OCI-LY3 (cell line): Measurements from ENCODE around the gene PLA1A.

ENCODE experiments used
- CTCF ChIP-seq: fragments of 200-600, 300-600 bp; sonication (generic); IDR thresholded peaks from 2 replicates; pipeline ENCODE4 v1.5.1; 2014; ENCODE audit warnings: antibody characterized with exemption, low read length, low read depth
- EZH2phosphoT487 ChIP-seq: fragments of 200-600 bp; shearing (Covaris generic); IDR thresholded peaks from 2 replicates; pipeline ENCODE4 v1.6.1; 2018; ENCODE audit warnings: antibody characterized with exemption, mixed run types, low read depth

DNA sequence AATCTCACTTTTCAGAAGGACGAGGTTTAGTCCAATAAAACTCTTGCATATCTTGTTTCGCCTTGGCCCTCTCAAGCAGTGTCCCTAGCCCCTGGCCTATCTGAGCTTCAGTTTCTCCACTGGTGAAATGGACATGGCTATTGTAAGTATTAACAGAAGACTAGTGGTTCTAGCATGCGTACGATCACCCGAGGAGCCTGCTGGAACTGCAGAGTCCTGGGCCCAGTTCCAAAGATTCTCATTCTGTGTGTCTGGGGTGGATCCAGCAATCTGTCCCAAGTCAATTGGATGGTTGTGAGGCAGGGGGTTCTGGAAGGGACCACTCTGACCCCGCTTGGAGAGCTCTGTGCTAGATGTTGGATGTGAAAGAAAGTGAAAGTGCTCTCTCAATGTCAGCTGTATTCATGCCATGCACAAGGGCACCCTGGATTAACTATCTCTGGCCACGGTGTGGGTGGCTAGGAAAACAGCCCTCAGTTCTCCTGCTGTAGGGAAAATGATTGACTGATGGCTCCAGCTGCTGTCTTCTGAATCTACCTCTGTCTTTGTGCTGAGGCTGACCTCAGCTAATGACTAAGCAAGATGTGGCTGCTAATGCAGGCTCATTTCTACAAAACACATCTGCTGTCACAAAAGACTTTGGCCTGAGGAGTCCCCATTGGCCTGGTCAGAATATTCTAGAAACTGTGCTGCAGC, 1.9 kb upstream of the PLA1A start:
- TF ChIP-seq CTCF: no peak
- no peak for TF ChIP-seq EZH2phosphoT487
